ENCODE data around the gene HOXB1.
"Not testable (repeated sequence)": the region's sequence is repeated elsewhere in the genome, so short reads cannot be mapped to it uniquely, and the experiment has no call there.

DNA sequence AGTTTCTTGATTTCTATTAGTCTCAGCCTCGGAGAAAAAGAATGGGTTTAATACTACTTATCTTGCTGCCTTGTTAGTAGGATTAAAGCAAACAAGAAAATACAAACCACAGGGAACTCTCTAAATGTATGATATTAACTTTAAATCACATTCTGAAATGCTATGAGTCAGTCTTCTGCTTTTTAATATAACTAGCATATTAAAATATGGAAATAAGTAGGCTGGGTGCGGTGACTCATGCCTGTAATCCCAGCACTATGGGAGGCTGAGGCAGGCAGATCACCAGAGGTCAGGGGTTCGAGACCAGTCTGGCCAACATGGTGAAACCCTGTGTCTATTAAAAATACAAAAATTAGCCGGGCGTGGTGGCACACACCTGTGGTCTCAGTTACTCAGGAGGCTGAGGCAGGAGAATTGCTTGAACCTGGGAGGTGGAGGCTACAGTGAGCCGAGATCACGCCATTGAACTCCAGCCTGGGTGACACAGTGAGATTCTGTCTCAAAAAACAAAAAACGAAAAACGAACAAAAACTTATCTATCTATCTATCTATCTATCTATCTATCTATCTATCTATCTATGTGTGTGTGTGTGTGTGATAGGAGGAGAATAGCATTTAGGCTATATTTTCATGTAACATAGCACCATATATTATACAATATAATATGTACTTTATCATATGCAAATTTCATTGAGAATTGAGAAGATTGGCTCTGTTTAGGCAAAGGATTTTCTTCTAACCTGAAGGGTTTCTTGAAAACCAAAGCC, 5.2 kb upstream of the HOXB1 start:
- not testable (repeated sequence) for TF ChIP-seq CTCF (optimal IDR thresholded peaks at IDR 0.05 in 1 of 3, IDR thresholded peaks at IDR 0.05 in 1 of 3, conservative IDR thresholded peaks at IDR 0.05 in 1 of 3; ENCODE audit: extremely low read depth in 1 of 3, insufficient read depth in 2 of 3, low read length in 3 of 3); EZH2 (IDR thresholded peaks at IDR 0.05; ENCODE audit: low read length)

Data from keratinocyte (primary cell).